Colon (tissue), 2 donors: ENCODE results near the gene SLC2A6.

ENCODE experiments used
- FAIRE-seq: peaks from 2 replicates; lab custom pipeline; 2012; peaks lifted over from hg19 to GRCh38; lab: Jason Lieb, UNC
- donor health status: control.
- donor health status: control.

Gene SLC2A6, protein sequence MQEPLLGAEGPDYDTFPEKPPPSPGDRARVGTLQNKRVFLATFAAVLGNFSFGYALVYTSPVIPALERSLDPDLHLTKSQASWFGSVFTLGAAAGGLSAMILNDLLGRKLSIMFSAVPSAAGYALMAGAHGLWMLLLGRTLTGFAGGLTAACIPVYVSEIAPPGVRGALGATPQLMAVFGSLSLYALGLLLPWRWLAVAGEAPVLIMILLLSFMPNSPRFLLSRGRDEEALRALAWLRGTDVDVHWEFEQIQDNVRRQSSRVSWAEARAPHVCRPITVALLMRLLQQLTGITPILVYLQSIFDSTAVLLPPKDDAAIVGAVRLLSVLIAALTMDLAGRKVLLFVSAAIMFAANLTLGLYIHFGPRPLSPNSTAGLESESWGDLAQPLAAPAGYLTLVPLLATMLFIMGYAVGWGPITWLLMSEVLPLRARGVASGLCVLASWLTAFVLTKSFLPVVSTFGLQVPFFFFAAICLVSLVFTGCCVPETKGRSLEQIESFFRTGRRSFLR

DNA sequence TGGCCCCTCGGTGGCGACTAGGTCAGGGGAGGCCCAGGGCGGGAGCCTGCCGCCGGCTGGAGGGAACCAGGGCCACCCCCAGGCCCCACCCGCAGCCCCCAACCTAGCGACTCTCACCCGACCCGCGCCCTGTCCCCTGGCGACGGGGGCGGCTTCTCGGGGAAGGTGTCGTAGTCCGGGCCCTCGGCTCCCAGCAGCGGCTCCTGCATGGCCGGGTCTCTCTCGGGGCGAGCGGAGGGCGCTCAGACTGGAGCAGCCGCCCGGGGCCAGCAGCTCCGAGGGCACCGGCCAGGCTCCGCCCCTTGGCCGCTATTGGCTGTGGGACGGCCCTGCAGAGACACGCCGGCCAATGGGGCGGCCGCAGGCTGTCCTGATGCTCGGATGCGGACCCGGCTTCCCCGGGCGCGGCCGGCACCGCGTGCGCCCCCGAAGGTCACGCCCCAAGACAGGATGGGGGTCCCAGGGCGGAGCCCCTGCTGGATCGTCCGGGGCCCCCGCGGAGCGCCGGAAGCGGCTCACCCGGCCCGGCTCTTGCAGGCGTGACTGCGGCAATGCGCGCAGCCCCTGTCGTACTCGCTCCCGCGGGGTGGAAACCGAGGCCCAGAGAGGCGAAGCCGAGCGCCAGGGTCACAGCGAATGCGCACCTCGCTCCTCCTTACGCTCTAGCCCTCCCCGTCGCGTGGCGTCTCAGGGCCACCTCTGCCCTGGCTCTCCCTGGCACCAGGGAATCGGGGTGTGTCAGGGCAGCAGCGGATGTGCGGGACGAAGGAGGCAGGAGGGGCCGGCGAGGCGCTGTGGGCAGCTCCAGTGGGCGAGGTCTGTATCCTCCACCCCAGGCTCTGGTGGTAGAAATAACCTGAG lies at the start of gene SLC2A6:
SLC2A6 (minus strand) TSS at position 249 of the 861 bp plus-strand sequence; CDS start at position 209, 40 bp downstream.
- no peak for FAIRE-seq

DNA sequence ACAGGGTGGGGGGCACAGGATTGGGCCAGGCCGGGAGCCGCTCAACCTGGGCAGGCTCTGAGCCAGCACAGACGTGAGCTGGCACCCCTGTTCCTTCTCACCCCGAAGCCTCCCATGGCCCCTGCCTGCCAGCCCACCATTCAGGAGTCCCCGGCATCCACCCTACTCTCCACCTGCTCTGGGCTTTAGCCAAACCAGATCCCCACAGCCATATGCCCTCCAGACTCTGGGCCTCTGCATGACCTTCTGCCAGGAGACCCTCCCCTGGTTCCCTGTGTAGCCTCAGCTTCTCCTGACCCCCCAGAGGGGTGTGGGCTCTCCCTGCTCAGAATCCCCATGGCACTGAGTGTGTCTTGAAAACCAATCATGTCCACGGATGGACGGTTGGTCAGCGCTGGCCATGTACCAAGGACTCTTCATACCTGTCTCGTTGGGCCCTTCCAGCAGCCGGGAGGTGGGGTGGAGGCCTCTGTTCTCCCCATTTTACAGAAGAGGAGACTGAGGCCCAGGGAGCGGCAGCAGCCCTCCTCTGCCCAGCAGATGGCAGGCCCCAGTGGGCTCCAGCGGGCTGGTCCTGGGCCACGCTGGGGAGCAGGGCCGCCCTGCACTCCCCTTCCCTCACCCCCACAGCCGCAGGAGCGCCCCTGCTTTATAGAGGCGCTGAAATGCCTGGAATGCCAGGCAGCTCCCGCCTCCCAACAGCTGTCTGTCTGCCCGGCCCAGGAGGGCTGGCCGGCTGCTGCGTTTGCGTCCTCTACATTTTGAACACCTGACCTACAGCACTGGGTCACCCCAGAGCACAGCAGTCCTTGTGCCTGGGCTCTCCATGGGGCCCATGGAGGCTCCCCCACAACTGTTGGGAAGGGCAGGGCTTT lies 49.3 kb upstream of the SLC2A6 start:
- FAIRE-seq, result no peak

DNA sequence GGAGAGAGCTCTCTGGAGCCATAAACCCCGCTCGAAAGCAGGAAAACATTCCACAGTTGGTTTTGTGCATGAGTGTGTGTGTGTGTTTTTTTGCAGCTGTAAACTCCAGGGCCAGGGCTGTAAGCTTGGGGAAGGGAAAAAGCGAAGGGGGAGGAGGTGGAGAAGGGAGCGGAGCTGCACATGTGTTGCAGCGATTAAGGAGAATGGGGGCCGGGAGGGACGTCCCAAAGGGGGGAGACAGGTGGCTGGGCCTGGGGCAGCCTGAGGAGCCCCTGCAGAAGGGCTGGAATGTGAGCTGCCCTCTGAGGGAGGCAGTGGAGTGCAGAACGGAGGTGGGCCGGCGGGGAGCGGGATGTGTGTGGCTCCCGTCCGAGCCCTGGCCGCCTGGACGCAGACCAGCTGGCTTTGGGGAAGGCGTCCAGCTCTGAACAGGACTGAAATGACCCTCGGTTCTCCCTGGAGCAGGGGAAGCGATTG lies 48.6 kb upstream of the SLC2A6 start:
- FAIRE-seq, result no peak

DNA sequence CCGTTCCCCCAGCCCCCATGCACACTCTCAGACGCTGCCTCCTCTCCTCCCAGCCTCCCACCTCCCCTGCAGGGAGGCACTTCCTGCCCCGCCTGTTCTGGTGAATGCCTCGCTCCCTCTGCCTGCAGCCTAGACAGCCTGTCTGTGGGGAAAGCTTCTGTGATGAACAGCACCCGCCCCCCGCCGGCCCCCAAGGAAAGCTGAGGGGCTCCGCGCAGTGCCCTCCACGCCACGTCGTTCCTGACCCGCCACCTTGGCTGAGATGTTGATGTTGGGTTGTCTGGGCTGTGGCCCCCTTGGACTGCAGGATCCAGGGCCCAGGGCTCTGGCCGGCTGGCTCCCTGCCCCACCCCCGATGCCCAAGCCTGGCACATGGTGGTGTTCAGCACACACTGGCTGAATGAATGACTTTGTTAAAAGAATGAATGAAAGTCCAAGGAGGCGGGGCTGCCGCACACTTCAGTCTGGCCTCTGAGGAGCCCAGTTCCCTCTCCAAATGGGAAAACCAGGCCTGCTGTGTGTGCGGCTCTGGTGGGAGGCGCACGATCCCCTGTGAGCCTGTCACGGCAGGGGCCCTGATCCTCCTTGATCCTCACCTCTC lies 47.9 kb upstream of the SLC2A6 start:
- no peak for FAIRE-seq

DNA sequence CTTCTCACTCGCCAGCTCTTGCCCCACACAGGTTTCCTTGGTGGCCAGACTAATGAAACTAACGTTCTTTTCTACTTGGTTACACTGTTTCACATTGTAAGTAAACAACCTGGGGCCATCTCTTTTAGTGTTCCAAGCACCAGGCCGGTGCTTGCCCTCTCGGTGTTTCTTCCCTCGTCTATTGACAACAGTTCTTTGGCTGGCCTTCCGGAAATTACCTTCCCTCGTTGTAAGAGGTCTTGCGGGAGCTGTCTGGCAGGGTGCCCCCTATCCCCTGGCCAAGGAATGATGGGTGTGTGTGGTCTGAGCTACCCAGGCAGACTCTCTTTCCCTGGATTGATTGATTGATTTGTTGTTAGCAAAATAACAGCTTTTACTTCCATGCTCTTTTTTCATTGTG lies 46.8 kb upstream of the SLC2A6 start:
- FAIRE-seq, result no peak

DNA sequence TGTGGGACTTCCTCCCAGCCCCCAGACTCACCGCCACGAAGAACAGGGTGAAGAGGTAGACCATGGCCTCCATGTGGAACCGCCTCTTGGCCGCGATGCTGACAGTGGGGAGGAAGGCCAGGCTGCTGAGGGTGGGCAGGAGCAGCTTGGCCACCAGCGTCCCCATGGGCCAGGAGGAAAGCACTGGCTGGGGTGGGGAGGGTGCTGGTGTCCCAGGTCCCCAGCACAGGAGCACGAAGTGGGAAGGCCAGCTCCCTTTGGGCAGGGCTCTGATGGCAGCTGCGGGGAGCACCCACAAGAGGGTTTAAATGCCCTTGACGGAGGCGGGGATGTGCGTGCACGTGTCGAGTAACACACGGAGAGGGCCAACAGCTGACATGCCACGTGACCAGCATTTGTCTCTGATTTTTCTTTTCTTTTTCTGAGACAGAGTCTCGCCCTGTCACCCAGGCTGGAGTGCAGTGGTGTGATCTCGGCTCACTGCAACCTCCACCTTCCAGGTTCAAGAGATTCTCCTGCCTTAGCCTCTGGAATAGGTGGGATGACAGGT lies 45.9 kb upstream of the SLC2A6 start, which contains the start of gene MYMK:
MYMK (minus strand) TSS at position 281 of the 550 bp plus-strand sequence; CDS start at position 166, 115 bp downstream.
- FAIRE-seq, result no peak

DNA sequence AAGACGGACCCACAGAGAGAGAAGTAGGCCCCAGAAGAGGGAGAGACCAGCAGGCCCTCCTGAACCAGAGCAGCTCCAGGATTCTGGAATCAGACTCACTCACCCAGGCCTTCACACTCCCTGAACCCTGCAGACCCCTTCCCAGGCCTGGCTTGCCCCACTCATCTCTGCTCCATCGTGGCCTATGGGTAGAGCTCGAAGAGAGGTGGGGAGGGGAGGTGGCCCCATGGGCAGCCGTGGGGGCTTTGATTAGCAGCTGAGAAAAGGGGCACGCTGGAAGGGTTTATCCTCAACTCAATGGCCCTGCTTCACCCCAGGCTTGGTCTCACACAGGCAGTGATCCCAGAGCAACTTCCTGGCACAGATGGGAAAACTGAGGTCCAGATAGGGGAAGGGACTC lies 45.2 kb upstream of the SLC2A6 start:
- FAIRE-seq, result no peak

DNA sequence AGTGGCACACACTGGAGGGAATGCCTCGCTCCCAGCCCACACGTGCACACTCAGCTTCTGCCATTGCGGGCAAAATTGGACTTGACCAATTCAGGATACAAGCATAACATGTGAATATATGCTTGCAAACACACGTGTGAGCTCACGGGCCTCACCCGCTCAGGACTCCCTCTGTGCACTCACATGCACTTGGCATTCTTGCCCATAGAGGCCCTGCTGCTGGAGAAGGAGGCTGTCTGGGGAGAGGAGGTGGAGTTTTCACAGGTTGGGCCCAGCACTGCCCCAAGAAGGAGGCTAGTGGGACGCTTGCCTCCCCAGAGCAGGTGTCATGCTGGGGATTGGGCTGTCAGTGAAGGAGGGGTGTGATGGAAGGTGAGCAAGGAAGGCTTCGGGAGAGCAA lies 44.2 kb upstream of the SLC2A6 start:
- no peak for FAIRE-seq

DNA sequence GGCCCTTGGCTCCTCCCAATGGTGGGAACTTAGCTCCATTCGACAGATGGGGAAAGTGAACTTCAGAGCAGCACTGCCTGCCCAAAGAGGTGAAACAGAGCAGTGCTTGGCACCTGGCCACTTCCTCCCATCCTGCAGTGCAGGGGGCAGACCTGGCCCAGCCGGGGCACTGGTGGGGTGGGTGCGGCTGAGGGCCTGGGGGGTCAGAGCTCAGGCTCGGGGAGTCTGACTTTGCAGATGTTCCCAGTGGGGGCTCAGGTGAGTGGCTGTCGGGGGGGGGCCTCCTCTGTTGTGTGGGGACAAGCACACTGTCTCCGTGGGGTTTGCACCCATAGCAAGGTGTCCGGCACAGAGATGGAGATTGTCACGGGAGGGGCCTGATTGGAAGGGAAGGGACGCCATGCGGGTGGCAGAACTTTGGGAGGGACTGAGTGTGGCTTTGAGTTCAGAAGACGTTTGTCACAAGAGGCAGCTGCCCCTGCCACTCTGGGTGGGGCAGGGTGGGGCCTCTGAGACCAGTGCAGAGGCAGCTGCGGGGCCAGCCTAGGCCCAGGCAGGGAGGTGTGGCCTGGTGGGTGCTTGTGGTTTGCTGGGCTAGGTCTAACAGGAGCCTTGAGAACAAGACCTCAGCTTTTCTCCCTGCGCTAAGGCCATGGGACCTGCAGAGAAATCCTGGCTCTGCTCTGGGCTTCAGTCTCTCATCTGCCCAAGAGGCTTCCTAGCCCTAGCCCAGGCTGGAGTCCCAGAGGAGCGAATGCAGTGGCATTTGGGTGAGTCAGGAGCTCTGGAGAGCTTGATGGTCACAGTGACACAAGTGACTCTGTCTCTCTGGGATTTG lies 43.4 kb upstream of the SLC2A6 start:
- FAIRE-seq, result no peak

DNA sequence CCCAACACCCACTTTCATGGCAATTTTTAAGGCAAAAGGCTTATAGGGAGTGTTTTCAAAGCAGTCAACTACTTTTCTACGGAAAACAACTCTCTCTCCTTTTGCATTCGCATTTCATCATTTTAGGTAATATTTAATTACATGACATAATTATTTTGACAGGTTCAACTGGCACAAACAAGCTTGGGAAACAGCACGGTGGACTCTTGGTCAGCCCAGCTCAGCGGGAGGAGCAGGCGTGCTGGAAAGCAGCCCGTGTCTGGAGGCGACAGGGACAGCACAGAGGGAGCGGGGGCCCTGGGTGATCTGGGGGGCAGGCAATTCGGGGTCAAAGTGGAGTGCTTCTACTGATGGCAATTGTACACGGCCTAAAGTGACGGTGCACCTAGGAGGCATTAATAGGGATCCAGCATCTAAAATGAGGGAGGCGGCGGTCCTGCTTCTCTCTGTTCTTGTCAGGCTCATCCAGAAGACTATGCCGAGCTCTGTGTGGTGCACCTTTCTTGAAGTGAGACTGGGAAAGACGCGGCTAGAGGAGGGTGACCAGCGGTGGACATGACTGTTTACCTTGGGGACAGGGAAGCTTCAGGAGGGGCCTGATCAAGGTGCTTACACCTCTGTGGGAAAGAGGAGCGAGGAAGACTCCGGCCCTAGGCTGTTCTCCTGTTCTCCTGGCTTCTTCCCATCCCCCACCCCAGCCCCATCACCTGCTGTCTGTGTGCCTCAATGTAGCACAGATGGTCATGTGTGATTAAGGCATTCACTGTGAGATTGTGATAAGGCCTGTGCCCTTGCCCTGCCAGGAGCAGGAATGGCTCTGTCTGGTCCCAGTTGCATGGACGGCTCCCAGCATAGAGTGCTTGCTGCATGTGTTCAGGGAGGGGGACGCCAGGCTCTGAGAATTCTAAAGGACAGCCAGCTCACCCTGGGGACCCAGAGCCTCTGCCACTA lies 42.5 kb upstream of the SLC2A6 start:
- FAIRE-seq, result no peak

DNA sequence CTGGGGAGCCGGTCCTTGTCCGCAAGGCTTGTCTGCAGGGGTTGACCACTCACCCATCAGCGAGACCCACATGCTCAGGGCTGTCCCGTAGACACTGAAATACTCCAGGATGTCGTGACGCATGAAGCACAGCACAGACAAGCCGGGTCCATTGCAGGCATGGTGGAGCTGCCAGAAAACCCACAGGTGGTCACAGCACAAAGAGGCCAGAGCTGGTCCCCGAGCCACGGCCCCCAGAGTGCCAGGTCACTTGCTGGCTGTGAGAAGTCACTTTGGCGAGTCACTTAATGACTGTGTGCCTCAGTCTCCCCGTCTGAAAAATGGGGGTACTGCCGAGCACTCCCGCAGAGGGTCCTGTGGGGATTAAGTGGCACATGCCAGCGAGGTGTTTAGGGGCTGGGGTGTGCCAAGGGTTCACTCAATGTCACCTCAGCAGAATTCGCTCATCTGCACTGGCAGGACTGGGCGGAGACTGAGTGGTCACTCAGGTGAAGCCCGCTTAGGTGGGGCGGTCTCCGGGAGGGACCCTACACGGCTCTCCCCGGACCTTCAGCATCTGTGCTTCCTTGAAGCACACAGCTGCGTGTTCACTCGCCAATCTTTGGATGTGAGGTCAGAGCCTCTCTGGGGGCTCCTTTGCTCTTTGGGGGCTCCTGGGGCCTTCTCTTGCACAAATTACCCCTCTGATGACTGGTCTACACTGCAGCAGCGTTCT lies 41.4 kb upstream of the SLC2A6 start:
- FAIRE-seq, result no peak

DNA sequence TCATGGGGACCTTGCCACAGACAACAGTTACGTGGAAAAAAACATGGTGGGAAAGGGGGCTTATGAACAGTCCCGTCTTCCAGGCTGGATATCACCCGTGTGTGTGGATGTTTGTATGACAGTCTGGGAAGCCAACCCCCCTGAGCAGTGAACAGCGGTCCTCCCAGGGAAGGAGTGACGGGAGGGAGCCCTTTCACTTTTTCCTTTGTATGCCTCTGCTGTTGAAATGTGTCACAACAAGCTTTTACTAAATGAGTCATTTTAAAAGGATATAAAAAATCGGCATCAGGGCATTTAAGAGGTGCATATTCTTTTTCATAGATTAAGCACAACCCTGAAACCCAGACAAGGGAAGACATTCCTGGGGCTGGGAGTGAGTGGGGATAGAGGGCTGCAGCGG lies 40.8 kb upstream of the SLC2A6 start:
- no peak for FAIRE-seq

DNA sequence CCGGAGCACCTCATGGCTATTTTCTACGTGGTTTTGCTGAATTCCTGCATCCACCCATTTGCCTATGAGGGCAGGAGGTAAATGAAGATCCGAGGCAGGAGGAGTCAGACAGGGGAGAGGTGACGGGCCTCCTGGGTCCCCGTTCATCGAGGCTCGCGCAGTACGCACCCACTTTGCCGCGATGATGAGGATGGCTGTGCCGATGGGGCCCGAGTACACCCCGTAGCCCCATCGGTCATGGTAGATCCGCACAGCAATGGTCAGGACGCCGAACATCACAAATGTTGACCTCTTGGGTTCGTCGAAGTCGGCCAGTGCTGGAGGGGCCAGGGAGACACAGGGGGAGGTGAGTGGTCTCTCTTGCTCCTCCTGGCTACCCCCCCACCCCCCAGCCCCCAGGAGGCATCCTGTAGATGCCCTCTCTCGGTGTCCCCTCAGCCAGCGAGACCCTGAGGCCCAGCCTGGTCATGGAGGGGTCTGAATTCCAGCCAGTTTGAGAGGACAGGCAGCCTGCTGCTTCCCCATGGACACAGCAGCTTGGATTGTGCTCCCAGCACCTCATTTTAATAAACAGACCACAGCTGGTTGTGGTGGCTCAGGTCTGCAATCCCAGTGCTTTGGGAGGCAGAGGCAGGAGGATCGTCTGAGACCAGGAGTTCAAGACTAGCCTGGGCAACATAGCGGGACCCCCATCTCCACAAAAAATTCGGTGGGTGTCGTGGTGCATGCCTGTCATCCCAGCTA lies 40.0 kb upstream of the SLC2A6 start:
- no peak for FAIRE-seq

DNA sequence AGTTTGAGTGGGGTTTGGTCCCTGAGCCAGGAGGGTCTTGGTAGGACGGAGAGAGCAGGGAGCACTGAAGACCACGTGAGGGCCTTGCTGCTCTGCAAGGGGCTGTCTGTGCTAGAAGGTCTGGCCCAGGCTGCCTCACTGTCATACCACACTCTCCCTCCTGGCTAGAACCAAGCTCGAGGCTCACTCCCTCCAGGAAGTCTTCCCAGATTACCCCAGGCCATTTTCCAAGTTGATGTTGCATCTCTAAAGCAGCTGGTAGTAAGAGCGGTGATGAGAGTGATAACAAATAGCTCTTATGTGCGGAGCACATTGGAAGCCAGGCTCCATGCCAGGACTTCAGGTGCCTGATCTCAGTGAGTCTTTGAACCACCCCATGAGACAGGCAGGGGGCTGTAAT lies 39.3 kb upstream of the SLC2A6 start:
- no peak for FAIRE-seq

DNA sequence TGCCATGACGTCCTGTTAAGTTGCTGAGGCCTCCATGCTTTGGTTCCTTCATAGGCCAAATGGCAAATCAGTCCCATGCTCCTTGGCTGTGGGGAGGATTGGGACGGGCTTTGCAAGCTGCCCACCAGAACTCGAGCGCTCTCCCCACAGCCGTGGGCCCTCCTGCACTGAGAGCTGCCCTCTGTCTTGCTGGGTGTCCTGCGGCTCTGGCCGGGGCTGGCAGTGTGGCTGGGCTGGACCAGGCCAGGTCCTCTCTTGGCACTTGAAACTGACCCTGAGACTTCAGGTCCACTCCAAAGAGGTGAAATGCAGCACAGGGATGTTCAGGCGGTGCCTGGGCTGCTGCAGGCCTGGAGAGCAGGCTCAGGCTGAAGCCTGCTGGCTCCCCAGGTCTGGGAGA lies 38.8 kb upstream of the SLC2A6 start:
- no peak for FAIRE-seq

DNA sequence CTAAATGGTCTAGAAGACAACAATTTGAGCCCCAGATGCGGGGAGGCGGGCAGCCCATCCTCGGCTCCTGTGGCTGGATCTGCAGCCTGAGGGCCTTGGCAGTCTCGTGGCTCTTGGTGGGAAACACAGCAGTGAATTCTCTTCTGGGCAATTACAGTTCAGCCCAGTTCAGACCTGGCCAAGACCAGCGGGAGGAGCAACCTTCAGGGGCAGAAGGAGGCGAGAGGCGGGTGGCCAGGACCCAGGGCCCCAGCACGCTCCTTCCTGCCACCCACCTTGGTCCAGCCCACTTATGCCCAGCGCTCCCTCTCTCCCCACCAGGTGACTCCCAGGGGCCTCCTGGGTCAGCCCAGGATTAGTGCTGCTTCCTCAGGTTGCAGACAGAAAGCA lies 38.1 kb upstream of the SLC2A6 start:
- FAIRE-seq, result no peak

DNA sequence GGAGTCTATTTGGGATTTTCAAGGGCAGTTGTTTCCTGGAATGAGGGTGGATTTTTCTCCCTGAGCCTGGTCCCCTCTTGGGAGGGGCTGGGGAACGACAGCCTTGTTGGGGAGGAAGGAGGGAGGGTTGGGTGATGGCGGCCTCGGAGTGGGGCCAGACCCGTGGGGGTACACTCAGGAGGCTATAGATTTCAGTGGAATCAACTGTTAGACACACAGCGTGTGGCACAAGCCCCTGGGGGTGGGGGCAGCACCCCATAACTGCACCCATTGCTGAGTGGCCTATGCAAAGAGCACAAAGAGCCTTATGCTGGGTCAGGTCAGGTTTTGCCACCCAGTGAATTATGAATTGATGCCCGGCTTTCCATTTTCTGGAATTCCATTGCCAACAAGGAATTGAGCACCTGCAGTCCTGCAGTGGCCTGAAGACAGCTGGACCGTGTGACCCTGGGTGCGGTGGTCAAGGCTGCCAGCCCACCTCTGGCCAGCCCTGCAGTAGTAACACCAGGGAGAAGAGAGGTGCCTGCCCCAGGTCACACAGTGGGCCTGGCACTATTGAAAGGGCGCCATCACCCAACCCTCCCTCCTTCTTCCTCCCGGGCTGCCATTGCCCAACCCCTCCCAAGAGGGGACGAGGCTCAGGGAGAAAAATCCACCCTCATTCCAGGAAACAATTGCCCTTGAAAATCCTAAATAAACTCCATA lies 37.5 kb upstream of the SLC2A6 start:
- no peak for FAIRE-seq
